ENCODE data around the gene KIF21B.
"Not testable (repeated sequence)": the region's sequence is repeated elsewhere in the genome, so short reads cannot be mapped to it uniquely, and the experiment has no call there.

KIF21B gene

DNA sequence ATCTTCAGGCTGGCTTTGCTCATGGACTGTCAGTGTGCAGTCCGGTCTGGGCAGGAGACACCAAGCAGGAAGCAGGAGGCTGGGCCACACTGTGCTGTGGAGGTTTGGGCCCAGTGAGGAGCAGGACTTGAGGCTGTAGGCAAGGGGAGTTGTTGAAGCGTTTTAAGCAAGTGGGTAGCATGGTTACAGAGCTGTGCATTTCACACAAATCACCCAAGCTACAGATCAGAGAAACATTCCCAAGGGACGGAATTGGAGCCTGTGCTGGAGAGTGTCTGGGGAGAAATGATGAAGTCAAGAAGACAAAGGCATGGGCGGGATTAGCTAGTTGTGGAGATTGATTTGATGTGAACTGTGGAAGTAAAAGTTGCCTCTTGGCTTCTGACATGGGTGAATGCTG, 60.9 kb downstream of the KIF21B start:
- POLR2A ChIA-PET = no interaction called here
- DNase-seq (ENCODE audit: extremely low spot score) = no peak
- TF ChIP-seq LEF1 (IDR thresholded peaks at IDR 0.05; ENCODE audit: borderline replicate concordance) = no peak
- no peak for TF ChIP-seq FOXA1 (IDR thresholded peaks at IDR 0.05)

DNA sequence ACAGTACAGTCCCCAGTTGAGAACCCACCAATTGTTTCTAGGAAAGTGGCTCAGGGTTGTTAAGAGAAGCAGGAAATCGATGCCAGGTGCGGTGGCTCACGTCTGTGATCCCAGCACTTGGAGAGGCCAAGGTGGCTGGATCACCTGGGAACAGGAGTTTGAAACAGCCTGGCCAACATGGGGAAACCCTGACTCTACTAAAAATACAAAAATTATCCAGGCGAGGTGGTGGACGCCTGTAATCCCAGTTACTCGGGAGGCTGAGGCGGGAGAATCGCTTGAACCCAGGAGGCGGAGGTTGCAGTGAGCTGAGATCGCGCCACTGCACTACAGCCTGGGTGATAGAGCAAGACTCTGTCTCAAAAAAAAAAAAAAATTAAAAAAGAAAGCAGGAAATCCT, 61.4 kb downstream of the KIF21B start:
- DNase-seq (ENCODE audit: extremely low spot score); POLR2A ChIA-PET: not testable (repeated sequence)
- CTCF ChIA-PET = interaction anchor here (0.5 to 1.2 kb wide), 2 partner anchors 10 to 340 kb away, joined by 6 read pairs; no protein-coding TSS in a partner anchor

More for the DNA sequence above, 60.9 kb downstream of the KIF21B start:
- CTCF ChIA-PET = interaction anchor here (0.5 to 1.2 kb wide), 2 partner anchors 10 to 340 kb away, joined by 6 read pairs; no protein-coding TSS in a partner anchor

DNA sequence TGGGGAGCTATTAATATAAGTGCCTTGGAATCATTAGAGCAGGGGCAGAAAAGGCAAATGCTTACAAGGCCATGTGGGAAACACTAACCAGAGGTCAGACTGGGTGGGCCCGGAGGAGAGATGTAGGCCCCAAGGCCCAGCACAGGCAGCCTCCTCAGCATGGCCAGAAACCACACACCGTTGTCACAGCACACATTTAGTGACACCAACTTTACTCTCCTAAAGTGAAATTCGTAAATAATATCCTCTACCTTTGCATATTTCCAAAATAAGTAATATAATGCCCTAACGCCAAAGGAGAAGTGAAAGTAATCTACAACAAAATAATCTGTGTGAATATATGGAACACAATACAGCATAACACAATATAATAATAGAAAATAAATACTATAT, 62.6 kb downstream of the KIF21B start:
- ChIA-PET CTCF (interaction anchor here (1.2 kb wide), 1 partner anchor 19 kb away, joined by 4 read pairs; no protein-coding TSS in a partner anchor), POLR2A (no interaction called here)
- no peak for TF ChIP-seq ARNT (IDR thresholded peaks at IDR 0.05)
- no peak for TF ChIP-seq BHLHE40 (IDR thresholded peaks at IDR 0.05; ENCODE audit: borderline replicate concordance)
- no peak for DNase-seq (ENCODE audit: extremely low spot score)

DNA sequence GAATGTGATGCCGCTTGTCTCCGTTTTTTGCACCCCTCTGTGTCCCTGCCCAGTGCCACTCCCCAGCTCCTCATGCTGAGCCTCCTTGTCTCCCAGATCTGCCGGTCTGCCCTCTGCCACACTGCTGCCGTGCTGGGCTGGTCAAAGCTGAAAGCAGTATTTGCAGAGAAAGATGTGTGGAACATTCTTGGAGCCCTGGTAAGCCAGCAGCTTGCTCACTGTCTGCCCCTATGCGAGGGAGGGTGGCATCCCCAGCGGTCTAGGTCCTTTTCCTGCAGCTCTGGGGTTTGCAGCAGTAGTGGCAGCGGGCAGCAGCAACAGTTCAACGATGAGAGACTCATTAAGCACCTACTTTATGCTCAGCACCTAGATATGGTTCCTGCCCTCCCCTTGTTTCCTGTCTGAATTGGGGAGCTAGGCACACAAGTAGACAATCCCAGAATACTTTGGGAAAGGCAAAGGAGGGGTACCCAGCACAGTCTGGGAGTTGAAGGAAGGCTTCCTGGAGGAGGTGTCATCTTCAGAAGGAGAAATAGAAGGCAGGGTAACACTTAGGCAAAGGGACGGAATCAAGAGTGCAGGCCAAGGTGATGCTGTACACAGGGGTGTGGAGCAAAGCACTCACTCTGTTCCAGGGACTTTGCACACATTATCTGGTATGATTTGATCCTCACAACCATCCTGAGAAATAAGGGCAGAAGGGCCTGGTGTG, 63.1 kb downstream of the KIF21B start:
- CTCF ChIA-PET = interaction anchor here (1.2 kb wide), 1 partner anchor 19 kb away, joined by 4 read pairs; no protein-coding TSS in a partner anchor
- no peak for TF ChIP-seq SUZ12 (IDR thresholded peaks at IDR 0.05)
- TF ChIP-seq, protein P1, sequence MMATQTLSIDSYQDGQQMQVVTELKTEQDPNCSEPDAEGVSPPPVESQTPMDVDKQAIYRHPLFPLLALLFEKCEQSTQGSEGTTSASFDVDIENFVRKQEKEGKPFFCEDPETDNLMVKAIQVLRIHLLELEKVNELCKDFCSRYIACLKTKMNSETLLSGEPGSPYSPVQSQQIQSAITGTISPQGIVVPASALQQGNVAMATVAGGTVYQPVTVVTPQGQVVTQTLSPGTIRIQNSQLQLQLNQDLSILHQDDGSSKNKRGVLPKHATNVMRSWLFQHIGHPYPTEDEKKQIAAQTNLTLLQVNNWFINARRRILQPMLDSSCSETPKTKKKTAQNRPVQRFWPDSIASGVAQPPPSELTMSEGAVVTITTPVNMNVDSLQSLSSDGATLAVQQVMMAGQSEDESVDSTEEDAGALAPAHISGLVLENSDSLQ (IDR thresholded peaks at IDR 0.05) = no peak
- no peak for TF ChIP-seq NFRKB (IDR thresholded peaks at IDR 0.05)
- TF ChIP-seq FOXK2 (IDR thresholded peaks at IDR 0.05) = no peak
- TF ChIP-seq BHLHE40 (IDR thresholded peaks at IDR 0.05; ENCODE audit: borderline replicate concordance) = no peak
- TF ChIP-seq L3MBTL2 (conservative IDR thresholded peaks at IDR 0.05) = no peak
- TF ChIP-seq HDGF (IDR thresholded peaks at IDR 0.05; ENCODE audit: borderline replicate concordance) = no peak
- TF ChIP-seq LEF1 (IDR thresholded peaks at IDR 0.05; ENCODE audit: borderline replicate concordance) = no peak
- POLR2A ChIA-PET = no interaction called here
- no peak for DNase-seq (ENCODE audit: extremely low spot score)

DNA sequence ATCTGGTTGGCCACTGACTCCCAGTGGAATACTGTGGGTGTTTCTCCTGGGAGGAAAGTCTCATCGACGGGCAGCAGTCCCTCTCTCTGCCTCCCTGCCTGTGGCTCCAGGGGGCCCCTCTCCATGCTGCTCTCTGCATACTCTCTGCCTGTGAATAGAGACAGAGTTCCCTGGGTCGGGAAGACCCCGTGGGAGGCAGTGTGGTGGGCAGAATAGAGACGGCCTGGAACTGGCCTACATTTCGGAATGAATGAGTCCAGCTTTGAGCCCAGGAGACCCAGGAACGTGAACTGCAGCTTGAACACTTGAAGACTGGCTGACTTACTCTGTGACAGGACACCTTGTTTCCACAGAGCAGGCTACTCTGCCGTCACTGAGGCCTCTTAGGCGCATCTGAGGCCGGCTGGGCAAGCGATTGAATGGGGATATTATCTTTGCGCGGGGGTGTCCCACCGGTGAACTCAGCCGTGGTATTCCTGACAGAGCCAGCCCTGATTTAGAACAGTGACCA, 64.0 kb downstream of the KIF21B start:
- no peak for DNase-seq (ENCODE audit: extremely low spot score)
- CTCF ChIA-PET = interaction anchor here (1.2 kb wide), 1 partner anchor 20 kb away, joined by 4 read pairs; no protein-coding TSS in a partner anchor
- POLR2A ChIA-PET = no interaction called here
- no peak for TF ChIP-seq ELF4 (IDR thresholded peaks at IDR 0.05)
- TF ChIP-seq, protein P1 (IDR thresholded peaks at IDR 0.05) = no peak
- no peak for TF ChIP-seq FOXK2 (IDR thresholded peaks at IDR 0.05)
- no peak for TF ChIP-seq SP1 (IDR thresholded peaks at IDR 0.05)
- no peak for TF ChIP-seq LEF1 (IDR thresholded peaks at IDR 0.05; ENCODE audit: borderline replicate concordance)
- TF ChIP-seq L3MBTL2 (conservative IDR thresholded peaks at IDR 0.05) = no peak
- no peak for TF ChIP-seq FOXA1 (IDR thresholded peaks at IDR 0.05)
- no peak for TF ChIP-seq CTBP1 (IDR thresholded peaks at IDR 0.05; ENCODE audit: borderline replicate concordance)
- no peak for TF ChIP-seq ARNT (IDR thresholded peaks at IDR 0.05)
- TF ChIP-seq NFRKB (IDR thresholded peaks at IDR 0.05) = no peak
- no peak for TF ChIP-seq SUZ12 (IDR thresholded peaks at IDR 0.05)

DNA sequence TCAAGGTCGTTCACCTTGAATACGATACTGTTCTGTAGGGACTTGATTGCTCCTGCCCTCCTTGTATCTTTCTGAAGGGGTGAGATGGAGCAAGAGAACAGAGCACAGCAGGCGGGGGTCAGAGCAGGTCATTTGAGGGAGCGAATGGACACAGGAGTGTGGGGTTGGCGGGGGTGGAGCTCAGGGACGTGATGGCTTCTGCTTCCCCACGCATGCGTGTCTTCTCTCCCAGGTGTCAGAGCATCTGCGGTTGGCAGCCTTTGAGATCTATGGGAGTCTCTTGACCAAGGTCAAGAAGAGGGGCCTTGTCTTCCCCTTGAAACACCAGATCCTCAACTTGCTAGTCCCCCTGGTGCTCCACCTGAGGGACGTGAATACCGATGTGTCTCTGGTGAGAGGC, 64.9 kb downstream of the KIF21B start:
- CTCF ChIA-PET = no interaction called here

DNA sequence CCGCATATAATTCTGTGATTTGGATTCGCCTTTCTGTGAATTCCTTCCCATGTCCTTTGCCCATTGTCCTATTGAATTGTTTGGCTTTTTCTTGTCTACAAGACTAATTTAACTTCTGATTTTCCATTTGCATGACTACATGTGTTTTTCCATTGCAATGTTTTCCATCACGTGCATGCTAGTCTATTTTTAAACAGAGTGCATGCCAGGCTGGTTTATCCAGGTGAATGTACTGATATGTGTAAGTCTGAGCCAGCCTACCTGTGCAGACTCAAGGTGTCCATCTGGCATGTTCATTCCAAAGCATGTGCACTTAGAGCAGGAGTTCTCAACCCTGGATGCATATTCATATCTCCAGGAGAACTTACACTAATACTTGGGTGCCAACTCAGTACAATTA, 69.1 kb downstream of the KIF21B start:
- POLR2A ChIA-PET = no interaction called here

More for the DNA sequence above, 64.9 kb downstream of the KIF21B start:
- POLR2A ChIA-PET = no interaction called here
- no peak for DNase-seq (ENCODE audit: extremely low spot score)
- TF ChIP-seq ZNF384 (IDR thresholded peaks at IDR 0.05) (no peak), SP1 (IDR thresholded peaks at IDR 0.05) (no peak), FOXA1 (IDR thresholded peaks at IDR 0.05) (no peak), NFRKB (IDR thresholded peaks at IDR 0.05) (no peak), CTBP1 (IDR thresholded peaks at IDR 0.05; ENCODE audit: borderline replicate concordance) (no peak), FOXM1 (IDR thresholded peaks at IDR 0.05; ENCODE audit: borderline replicate concordance) (no peak), BHLHE40 (IDR thresholded peaks at IDR 0.05; ENCODE audit: borderline replicate concordance) (no peak), HDGF (IDR thresholded peaks at IDR 0.05; ENCODE audit: borderline replicate concordance) (no peak), L3MBTL2 (conservative IDR thresholded peaks at IDR 0.05) (no peak), ELF4 (IDR thresholded peaks at IDR 0.05) (no peak)
- TF ChIP-seq, protein P1 (IDR thresholded peaks at IDR 0.05) = no peak

More for the DNA sequence above, 69.1 kb downstream of the KIF21B start:
- CTCF ChIA-PET = no interaction called here
- DNase-seq (ENCODE audit: extremely low spot score) = no peak
- TF ChIP-seq SP1 (IDR thresholded peaks at IDR 0.05) (no peak), L3MBTL2 (conservative IDR thresholded peaks at IDR 0.05) (no peak), ELF4 (IDR thresholded peaks at IDR 0.05) (no peak), SUZ12 (IDR thresholded peaks at IDR 0.05) (no peak), LEF1 (IDR thresholded peaks at IDR 0.05; ENCODE audit: borderline replicate concordance) (no peak), FOXK2 (IDR thresholded peaks at IDR 0.05) (no peak)

All from HEK293T (cell line).